ENCODE data around the gene PPP1R13B. TPM values are rescaled to one million over a fixed set of nuclear protein-coding genes. Genes with fewer than 3 reads are reported as not detected.

PPP1R13B gene
- total RNA-seq, 1 donor from 2014 or later, result 40.3 TPM

DNA sequence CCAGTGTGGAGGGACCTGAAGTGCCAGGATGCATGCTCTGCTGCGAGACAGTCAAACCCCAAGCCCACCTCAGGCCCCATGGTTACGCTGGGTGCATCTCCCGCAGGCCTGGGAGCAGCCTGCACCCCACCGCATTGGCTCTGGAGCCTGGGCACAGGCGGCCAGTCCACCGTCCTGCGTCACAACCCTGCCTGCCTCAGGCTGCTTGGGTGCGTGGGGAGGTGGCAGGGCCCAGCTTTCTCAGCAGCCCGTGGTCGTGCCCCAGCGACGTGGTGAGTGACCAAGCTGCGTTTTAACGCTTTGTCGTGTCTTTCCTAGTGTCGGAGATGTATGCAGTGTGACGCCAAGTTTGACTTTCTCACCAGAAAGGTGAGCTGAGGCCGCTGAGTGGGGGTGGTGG lies 120.9 kb downstream of the PPP1R13B start:
- Mint-ChIP-seq H3K36me3 (ENCODE audit: insufficient read depth) (peaks cover 12% of the 10 kb centered on the region), H3K9me3 (ENCODE audit: low read depth) (no peaks in the 10 kb centered on the region), H3K27ac (no peak overlapping the region), H3K4me1 (ENCODE audit: low read depth) (peaks cover 18% of the 10 kb centered on the region), H3K27me3 (no peaks in the 10 kb centered on the region), H3K4me3 (ENCODE audit: low read depth) (no peak overlapping the region)
- TF ChIP-seq, protein P1, sequence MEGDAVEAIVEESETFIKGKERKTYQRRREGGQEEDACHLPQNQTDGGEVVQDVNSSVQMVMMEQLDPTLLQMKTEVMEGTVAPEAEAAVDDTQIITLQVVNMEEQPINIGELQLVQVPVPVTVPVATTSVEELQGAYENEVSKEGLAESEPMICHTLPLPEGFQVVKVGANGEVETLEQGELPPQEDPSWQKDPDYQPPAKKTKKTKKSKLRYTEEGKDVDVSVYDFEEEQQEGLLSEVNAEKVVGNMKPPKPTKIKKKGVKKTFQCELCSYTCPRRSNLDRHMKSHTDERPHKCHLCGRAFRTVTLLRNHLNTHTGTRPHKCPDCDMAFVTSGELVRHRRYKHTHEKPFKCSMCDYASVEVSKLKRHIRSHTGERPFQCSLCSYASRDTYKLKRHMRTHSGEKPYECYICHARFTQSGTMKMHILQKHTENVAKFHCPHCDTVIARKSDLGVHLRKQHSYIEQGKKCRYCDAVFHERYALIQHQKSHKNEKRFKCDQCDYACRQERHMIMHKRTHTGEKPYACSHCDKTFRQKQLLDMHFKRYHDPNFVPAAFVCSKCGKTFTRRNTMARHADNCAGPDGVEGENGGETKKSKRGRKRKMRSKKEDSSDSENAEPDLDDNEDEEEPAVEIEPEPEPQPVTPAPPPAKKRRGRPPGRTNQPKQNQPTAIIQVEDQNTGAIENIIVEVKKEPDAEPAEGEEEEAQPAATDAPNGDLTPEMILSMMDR (IDR thresholded peaks at IDR 0.05; ENCODE audit: unreplicated experiment), result no peak
- DNase-seq (ENCODE audit: low spot score, unreplicated experiment), result no peak

DNA sequence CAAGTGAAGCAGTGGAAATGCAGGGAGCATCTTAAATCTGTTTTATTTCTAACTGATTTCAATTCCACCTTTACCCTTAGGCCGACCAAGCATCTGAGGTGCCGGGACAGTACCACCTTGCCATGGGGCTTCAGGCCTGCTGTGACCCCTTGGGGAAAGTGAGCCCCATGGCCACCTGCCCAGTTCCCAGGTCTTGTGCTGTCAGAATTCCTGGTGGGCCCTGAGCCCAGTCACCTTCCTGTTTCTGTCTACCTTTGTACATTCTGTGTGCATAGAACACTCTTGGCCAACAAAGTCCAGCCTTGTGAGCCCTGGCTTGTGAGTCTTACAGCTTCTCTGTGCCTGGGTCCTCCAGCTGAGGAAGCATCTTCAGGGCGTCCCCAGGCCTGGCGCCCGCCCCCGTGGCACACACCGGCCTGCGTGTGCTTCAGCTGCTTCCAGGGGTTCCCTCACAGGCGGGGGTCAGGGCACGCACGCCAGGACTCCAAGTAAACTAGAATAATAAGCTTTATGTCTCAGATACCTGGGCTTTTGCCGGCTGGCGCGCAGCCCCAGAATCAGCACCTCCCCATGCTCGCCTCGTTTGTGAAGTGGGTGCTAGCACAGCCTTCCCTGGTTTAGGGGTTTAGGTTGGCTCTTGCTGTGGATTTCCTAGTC lies 121.5 kb downstream of the PPP1R13B start:
- Mint-ChIP-seq H3K4me1 (ENCODE audit: low read depth) (peaks cover 18% of the 10 kb centered on the region), H3K27ac (no peak overlapping the region), H3K36me3 (ENCODE audit: insufficient read depth) (peaks cover 12% of the 10 kb centered on the region), H3K9me3 (ENCODE audit: low read depth) (no peaks in the 10 kb centered on the region), H3K27me3 (no peaks in the 10 kb centered on the region), H3K4me3 (ENCODE audit: low read depth) (no peak overlapping the region)
- TF ChIP-seq, protein P1 (IDR thresholded peaks at IDR 0.05; ENCODE audit: unreplicated experiment), result no peak
- no peak for DNase-seq (ENCODE audit: low spot score, unreplicated experiment)

DNA sequence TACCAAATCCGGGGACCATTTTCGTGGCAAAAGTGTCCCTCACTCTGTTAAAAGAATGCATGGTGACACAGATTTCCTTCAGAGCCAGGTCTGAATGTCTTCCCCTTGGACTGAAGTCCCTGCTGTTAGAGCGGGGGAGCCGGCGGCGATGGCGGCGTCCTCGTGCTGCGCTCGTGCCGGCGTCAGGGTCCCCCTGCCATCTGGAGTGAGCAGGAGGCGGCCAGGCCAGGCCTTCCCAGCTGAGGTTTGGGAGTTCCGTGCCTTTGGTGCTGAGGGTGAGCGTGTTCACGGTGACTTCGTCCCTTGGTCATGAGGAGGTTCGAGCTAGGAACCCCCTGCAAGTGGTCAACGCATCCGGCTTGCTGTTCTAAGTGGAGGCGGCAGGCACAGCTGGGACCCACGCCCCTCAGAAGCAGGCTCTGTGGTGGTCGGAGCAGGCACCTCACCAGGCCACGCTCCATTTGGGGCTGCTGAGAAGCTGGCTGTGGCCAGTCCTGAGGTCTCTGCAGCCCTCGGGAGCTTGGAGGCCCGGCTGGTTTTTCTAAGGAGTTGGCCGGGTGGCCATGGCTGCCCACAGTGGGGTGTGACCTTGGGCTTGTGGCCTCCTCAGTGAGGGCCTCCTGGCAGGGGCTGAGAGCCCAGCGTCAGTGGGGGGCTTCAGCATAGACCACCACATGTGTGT lies 122.2 kb downstream of the PPP1R13B start:
- Mint-ChIP-seq H3K27me3 (no peaks in the 10 kb centered on the region), H3K4me1 (ENCODE audit: low read depth) (peaks cover 18% of the 10 kb centered on the region), H3K27ac (no peak overlapping the region), H3K4me3 (ENCODE audit: low read depth) (no peak overlapping the region), H3K36me3 (ENCODE audit: insufficient read depth) (peaks cover 12% of the 10 kb centered on the region), H3K9me3 (ENCODE audit: low read depth) (no peaks in the 10 kb centered on the region)
- TF ChIP-seq, protein P1 (IDR thresholded peaks at IDR 0.05; ENCODE audit: unreplicated experiment), result no peak
- DNase-seq (ENCODE audit: low spot score, unreplicated experiment), result no peak

DNA sequence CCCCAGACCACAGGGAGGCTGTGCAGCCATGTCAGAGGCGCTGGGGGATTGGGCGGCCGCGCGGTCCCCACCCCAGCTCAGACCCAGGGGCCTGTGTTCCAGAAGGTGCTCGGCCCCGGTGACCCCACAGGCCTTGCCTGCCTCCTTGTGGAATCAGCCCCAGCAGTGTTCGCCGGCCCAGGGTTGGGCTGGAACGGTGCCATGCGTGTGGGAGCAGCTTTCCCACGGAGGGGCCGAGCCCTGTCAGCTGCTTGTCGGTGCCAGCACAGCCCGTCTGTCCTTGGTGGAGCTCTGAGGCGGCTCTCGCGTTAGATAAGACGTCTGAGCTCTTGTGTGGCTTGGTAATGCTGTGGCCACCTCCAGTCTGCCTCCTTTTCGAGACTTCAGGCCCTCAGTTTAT lies 123.3 kb downstream of the PPP1R13B start:
- DNase-seq (ENCODE audit: low spot score, unreplicated experiment), result no peak
- Mint-ChIP-seq H3K4me1 (ENCODE audit: low read depth) (peaks cover 13% of the 10 kb centered on the region), H3K4me3 (ENCODE audit: low read depth) (no peak overlapping the region), H3K27me3 (no peaks in the 10 kb centered on the region), H3K36me3 (ENCODE audit: insufficient read depth) (peaks cover 7% of the 10 kb centered on the region), H3K9me3 (ENCODE audit: low read depth) (no peaks in the 10 kb centered on the region), H3K27ac (no peak overlapping the region)
- TF ChIP-seq, protein P1 (IDR thresholded peaks at IDR 0.05; ENCODE audit: unreplicated experiment), result no peak

DNA sequence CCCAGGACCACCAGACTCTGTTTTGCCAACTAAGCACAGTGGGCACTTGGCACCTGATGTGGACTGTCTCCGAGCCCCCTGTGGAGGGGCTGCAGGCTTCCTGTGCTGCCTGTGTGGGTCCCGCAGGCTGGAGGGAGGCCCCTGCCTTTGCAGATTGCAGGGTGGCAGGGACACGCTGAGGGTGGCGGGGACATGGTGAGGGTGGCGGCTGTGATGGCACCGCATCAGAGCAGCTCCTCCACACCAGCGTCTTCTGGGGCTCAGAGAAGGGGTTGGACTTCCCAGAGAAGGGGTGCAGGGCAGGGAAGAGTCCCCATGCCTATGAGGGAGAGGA lies 123.7 kb downstream of the PPP1R13B start:
- Mint-ChIP-seq H3K4me3 (ENCODE audit: low read depth) (no peak overlapping the region), H3K9me3 (ENCODE audit: low read depth) (no peaks in the 10 kb centered on the region), H3K4me1 (ENCODE audit: low read depth) (peaks cover 10% of the 10 kb centered on the region), H3K27me3 (no peaks in the 10 kb centered on the region), H3K36me3 (ENCODE audit: insufficient read depth) (peaks cover 4% of the 10 kb centered on the region), H3K27ac (no peak overlapping the region)
- no peak for DNase-seq (ENCODE audit: low spot score, unreplicated experiment)
- TF ChIP-seq, protein P1 (IDR thresholded peaks at IDR 0.05; ENCODE audit: unreplicated experiment), result no peak
